Mesodermal cell (in vitro differentiated cells): ENCODE data around the gene WDR45B.

Source experiments
- H3K27ac ChIP-seq: 2 replicates; pipeline ENCODE4 v1.7.0; 2013; ENCODE audit warnings: mild to moderate bottlenecking, low read depth, low read length, moderate library complexity; ENCODE audit not compliant: severe bottlenecking
- H3K36me3 ChIP-seq: 2 replicates; pipeline ENCODE4 v1.7.1; 2013; ENCODE audit warnings: mild to moderate bottlenecking, low read length, moderate library complexity; ENCODE audit not compliant: control insufficient read depth, insufficient read depth
- H3K4me1 ChIP-seq: one replicate; pipeline ENCODE4 v1.7.1; 2013; ENCODE audit warnings: mild to moderate bottlenecking, low read length; ENCODE audit not compliant: insufficient read depth, control insufficient read depth, poor library complexity, severe bottlenecking
- H3K4me3 ChIP-seq: 2 replicates; pipeline ENCODE4 v1.7.0; 2013; ENCODE audit warnings: low read length, control low read depth, mild to moderate bottlenecking; ENCODE audit not compliant: insufficient read depth, poor library complexity, severe bottlenecking; ENCODE audit errors: extremely low read depth
- H3K9me3 ChIP-seq: 2 replicates; pipeline ENCODE4 v1.7.1; 2013; ENCODE audit warnings: mild to moderate bottlenecking, low read length, moderate library complexity; ENCODE audit not compliant: control insufficient read depth
- WGBS, 2 experiments: methylation state at CpG; one replicate each; pipeline ENCODE4 v1.1.5; 2013; ENCODE audit warnings: missing lambda C conversion rate in 2 of 2; ENCODE audit not compliant: insufficient coverage in 2 of 2; 5-methylcytosine and 5-hydroxymethylcytosine counted together

Gene WDR45B

GRCh38 chr17:82623707-82624106 is 24.5 kb downstream of the WDR45B start:
- Histone ChIP-seq H3K4me1 (no peaks in the 10 kb centered on the region), H3K4me3 (no peak overlapping the region), H3K9me3 (no peaks in the 10 kb centered on the region), H3K36me3 (peaks cover 95% of the 10 kb centered on the region), H3K27ac (no peak overlapping the region)
- 96% methylated on average over 14 to 15 of the region's 15 CpGs for WGBS, 2 experiments

GRCh38 chr17:82619641-82620040 is 28.6 kb downstream of the WDR45B start:
- no peaks in the 10 kb centered on the region for H3K9me3 ChIP-seq
- no peak overlapping the region for H3K27ac ChIP-seq
- no peak overlapping the region for H3K4me3 ChIP-seq
- 89 to 99% methylated on average over 7 to 10 of the region's 10 CpGs for WGBS, 2 experiments
- H3K4me1 ChIP-seq: no peaks in the 10 kb centered on the region
- H3K36me3 ChIP-seq: peaks cover 95% of the 10 kb centered on the region

- Histone ChIP-seq H3K9me3 (no peaks in the 10 kb centered on the region), H3K4me1 (no peaks in the 10 kb centered on the region), H3K27ac (no peak overlapping the region), H3K36me3 (peaks cover 97% of the 10 kb centered on the region), H3K4me3 (no peak overlapping the region)
- WGBS, 2 experiments: 90 to 95% methylated on average over 7 of the region's 7 CpGs
Observed at GRCh38 chr17:82619211-82619610, 29.0 kb downstream of the WDR45B start.

GRCh38 chr17:82616021-82616711 is 32.1 kb downstream of the WDR45B start:
- Histone ChIP-seq H3K4me1 (peaks cover 2% of the 10 kb centered on the region), H3K4me3 (no peak overlapping the region), H3K27ac (no peak overlapping the region), H3K36me3 (peaks cover 81% of the 10 kb centered on the region), H3K9me3 (no peaks in the 10 kb centered on the region)
- WGBS, 2 experiments: 95 to 96% methylated on average over 19 to 22 of the region's 22 CpGs

- peaks cover 81% of the 10 kb centered on the region for H3K36me3 ChIP-seq
- 95 to 96% methylated on average over 40 to 45 of the region's 45 CpGs for WGBS, 2 experiments
Observed at GRCh38 chr17:82615084-82616020, 32.9 kb downstream of the WDR45B start.

GRCh38 chr17:82614095-82614631 is 34.1 kb downstream of the WDR45B start:
- Histone ChIP-seq H3K36me3 (peaks cover 75% of the 10 kb centered on the region), H3K9me3 (no peaks in the 10 kb centered on the region), H3K27ac (no peak overlapping the region), H3K4me1 (peaks cover 2% of the 10 kb centered on the region), H3K4me3 (no peak overlapping the region)
- 94% methylated on average over 14 of the region's 22 CpGs; no CpG with 5 or more reads in 1 of the 2 experiments for WGBS, 2 experiments

More at GRCh38 chr17:82615084-82616020, 32.9 kb downstream of the WDR45B start:
- Histone ChIP-seq H3K27ac (no peak overlapping the region), H3K9me3 (no peaks in the 10 kb centered on the region), H3K4me1 (peaks cover 2% of the 10 kb centered on the region), H3K4me3 (no peak overlapping the region)

- H3K4me1 ChIP-seq: peaks cover 2% of the 10 kb centered on the region
- no peak overlapping the region for H3K27ac ChIP-seq
- H3K36me3 ChIP-seq: peaks cover 73% of the 10 kb centered on the region
- no peak overlapping the region for H3K4me3 ChIP-seq
- 92 to 96% methylated on average over 37 of the region's 37 CpGs for WGBS, 2 experiments
- no peaks in the 10 kb centered on the region for H3K9me3 ChIP-seq
Observed at GRCh38 chr17:82613283-82614094, 34.8 kb downstream of the WDR45B start.

GRCh38 chr17:82611140-82612058 is 36.8 kb downstream of the WDR45B start:
- H3K9me3 ChIP-seq: no peaks in the 10 kb centered on the region
- H3K27ac ChIP-seq: peak overlapping the region; percentile 10
- peaks cover 2% of the 10 kb centered on the region for H3K4me1 ChIP-seq
- H3K36me3 ChIP-seq: peaks cover 65% of the 10 kb centered on the region
- no peak overlapping the region for H3K4me3 ChIP-seq
- 81 to 88% methylated on average over 4 to 16 of the region's 21 CpGs for WGBS, 2 experiments

- no peak overlapping the region for H3K4me3 ChIP-seq
- H3K36me3 ChIP-seq: peaks cover 63% of the 10 kb centered on the region
- no peaks in the 10 kb centered on the region for H3K9me3 ChIP-seq
- 89% methylated on average over 3 of the region's 4 CpGs; no CpG with 5 or more reads in 1 of the 2 experiments for WGBS, 2 experiments
- peaks cover 2% of the 10 kb centered on the region for H3K4me1 ChIP-seq
- H3K27ac ChIP-seq: no peak overlapping the region
Observed at GRCh38 chr17:82609655-82610054, 38.6 kb downstream of the WDR45B start.
